Kasumi-1 (cell line): ENCODE measurements around the gene LCP1.

Experiments used
- DNase-seq, 2 experiments: peaks; one replicate each; lab custom pipeline; 2025; lab: John Stamatoyannopoulos, UW

The LCP1 gene

DNA sequence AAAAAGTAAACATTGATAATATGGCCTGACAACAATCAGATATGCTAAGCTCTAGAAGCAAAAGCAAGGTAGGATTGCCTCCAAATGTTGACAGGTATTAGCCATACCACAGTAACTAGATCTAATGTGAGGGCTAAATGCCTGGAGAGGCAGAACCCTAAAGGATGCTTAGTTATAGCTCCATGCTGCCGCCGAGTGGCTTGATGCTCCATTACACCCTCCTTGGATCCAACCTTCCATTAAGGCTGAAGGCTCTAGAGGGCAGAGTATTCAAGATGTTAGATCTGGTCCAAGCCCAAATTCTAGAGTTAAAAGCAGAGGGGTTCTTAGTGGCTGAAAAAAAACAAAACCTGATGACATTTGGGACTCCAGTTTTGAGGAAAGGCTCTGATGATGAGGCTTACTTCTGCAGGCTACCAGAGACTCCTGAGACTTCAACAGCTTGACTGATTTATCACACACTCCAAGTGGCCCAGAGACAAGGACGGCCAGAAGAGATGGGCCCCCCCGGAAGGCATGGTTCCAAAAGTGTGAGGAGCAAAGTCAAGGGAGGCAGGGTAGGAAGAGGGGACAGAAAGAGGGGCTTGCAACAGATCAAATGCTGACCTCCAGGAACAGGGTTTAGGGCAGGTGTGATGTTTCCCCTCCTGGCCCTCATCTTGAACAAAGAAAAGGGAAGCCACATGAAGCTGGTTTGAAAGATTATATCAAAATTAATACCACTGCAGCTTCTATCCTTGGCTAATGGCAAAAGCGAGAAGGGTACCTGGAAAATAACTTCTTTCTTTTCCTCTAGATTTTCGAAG is 55.2 kb downstream of the LCP1 start:
- DNase-seq, result peak; percentile 89 to 90

DNA sequence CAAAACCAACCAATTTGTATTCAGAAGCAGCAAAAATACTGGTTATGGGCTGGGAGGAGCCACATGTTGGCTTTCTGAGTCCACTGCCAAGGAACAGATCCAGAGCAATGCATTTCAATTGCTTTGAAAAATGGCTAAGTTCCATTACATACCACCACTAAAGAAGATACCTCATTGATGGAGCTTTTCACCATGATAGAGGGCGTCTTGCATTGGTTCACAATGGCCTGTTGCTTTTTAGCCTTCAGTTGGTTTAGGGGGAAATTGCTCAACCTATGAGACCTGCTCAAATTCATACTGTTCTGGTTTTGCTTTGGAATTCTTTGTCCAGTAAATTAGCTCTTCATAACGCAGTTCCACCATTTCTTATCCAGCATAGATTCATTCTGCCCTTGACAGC is 55.9 kb downstream of the LCP1 start:
- DNase-seq, result peak in 1 of 2 experiments; percentile 37

DNA sequence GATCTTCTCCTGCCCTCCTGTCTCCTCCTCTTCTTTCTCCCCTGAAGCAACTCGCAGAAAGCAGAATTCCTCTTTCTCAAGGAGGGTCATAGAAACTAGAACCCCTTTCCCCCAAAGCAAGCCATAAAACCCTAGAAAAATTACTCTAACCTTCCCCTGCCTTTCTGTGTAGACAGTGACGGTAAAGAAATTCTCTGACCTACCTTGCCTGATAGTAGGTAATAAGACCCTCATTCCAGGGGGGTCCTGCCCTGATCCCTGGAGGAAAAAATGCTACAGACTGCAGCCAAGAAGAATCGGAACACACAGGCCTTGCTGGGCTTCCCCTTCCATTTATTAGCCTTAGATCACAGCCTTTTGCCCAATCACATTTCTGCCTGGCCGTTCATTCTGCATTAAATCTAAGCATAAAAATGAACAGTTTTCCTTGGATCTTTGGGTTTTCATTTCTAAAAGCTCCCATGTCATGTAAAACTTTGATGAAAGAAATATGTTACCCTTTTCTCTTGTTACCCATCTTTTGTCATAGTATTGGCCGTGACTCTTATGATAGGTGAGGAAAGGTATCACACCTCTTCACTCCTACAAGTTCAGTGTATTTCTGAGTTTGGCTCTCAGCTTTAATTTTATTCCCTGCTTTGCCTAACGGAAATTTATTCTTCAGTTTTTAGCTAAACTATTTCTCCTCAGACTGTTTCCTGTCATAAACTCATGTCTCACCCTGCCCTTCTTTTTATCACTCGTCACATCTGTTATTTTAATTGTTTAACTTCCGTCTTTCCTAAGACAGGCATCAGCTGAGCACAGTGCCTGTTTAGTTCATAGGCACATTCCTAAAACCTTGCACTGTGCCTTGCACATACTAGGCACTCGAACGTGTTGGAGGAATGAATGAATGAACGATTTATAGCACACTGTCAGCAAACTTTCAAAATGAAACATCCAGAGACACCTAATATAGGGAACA is 56.7 kb downstream of the LCP1 start:
- peak; percentile 77 to 87 for DNase-seq

GRCh38 chr13:46124531-46124966 is 57.4 kb downstream of the LCP1 start:
- DNase-seq, result peak; percentile 34 to 39

- DNase-seq, result no peak
Observed at GRCh38 chr13:46122304-46122703, 59.7 kb downstream of the LCP1 start.

DNA sequence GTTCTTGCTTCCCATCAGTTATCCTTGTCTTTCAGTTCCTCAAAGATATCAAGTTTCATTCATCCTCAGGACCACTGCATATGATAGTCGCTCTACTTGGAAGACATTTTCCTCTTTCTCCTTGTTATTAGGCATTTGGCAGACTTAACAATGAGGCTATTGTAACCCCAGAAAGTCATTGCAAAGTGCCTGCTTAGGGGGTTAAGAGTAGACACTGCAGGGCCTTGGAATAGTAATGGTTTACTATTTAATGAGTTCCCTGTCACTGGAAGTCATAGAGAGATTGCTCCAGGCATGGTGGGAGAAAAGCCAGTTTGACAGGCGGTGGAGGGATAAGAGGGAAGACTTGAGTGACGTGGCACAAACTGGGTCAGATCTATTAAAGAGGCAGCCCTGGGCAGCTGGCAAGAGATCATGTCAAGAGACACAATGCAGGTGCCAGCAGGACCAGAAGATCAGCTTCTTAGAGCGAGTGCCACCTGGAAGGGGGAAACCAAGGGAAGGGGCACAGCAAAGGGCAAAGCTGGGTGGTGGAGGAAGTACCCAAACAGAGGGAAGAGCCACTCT is 60.3 kb downstream of the LCP1 start:
- DNase-seq, result no peak

GRCh38 chr13:46121033-46121432 is 60.9 kb downstream of the LCP1 start:
- no peak for DNase-seq

- DNase-seq, result no peak
Observed at GRCh38 chr13:46119883-46120614, 61.9 kb downstream of the LCP1 start.

DNA sequence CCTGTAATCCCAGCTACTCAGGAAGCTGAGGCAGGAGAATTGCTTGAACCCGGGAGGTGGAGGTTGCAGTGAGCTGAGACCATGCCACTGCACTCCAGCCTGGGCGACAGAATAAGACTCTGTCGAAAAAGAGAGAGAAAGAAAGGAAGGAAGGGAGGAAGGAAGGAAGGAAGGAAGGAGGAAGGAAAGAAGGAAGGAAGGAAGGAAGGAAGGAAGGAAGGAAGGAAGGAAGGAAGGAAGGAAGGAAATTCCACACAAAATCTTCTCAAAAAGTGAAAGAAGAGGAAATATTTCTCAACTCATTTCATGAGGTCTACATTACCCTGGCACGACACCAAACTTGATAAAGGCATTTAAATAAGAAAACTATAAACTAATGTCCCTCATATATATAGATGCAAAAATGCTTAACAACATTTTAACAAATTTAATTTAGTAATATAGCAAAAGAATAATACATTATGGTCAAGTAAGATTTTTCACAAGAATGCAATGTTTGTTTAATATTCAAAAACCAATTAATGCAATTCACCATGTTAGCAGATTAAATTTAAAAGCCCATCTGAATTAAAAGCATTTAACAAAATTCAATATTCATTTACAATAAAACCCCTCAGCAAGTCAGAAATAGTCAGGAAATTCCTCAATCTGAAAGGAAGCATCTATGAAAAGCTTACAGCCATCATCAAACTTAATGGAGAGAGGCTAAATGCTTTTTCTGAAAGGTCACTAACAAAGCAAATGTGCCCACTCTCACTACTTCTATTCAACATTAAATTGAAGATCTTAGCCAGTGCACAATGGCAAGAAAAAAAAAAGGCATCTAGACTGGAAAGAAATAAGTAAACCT is 65.1 kb downstream of the LCP1 start:
- no peak for DNase-seq

DNA sequence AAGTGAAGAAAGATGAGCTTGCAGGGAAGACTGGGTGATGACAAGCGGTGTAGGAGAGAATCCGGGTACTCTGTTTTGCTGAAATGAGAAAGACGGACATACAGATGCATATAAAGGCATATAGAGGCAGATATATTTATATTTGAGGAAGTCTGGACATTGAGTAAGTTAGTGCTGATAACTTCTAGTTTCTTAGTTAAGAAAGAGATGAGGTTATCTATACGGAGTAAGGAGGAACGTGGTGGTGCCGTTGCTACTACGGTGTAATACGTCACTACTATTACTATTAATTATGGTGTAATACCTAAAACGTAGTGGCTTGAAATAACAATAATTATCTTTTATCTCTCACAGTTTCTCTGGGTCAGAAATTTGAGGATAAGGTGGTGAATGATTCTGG is 67.4 kb downstream of the LCP1 start:
- no peak for DNase-seq

GRCh38 chr13:46113596-46113995 is 68.4 kb downstream of the LCP1 start:
- peak; percentile 17 to 20 for DNase-seq

DNA sequence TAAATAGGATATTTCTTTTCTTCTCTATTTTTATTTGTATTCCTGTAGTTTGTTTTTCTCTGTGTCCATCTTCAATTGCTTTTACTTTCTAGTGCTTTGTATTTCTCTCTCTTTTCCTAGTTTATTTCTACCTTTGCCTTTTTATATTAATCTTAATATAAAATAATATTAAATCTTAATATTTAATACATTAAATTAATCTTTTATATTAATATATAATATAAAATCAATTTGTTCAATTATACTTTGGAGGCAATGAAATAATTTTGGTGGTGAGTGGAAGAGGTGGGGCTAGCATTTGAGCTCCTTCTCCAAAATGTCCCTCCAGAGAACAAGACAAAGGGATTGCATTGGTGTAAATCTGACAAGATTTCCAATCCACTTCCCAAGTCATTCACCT is 70.8 kb downstream of the LCP1 start:
- no peak for DNase-seq

DNA sequence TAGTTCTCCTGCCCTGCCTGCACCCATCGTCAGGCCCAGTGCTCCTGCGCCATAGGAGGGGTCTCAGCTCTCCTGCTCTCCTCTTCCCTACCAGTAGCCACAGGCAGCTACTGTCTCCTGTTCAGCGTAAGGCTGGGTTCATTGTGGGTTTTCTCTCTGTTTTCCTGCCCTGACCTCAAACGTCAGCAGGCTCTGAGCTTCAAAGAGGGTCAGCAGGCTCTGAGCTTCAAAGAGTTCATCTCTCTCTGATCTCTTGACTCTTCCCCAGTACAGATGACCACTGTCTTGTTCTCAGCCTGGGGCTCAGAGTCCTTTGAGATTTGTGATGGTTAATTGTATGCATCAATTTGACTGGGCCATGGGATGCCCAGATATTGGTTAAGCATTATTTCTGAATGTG is 72.5 kb downstream of the LCP1 start:
- DNase-seq, result no peak

- no peak for DNase-seq
Observed at GRCh38 chr13:46106839-46107371, 75.1 kb downstream of the LCP1 start.

- DNase-seq, result no peak
Observed at GRCh38 chr13:46104868-46105267, 77.1 kb downstream of the LCP1 start, which contains the start of gene CPB2. Gene CPB2 (minus strand): TSS chr13:46105033. CDS start chr13:46105009, 24 bp downstream.

DNA sequence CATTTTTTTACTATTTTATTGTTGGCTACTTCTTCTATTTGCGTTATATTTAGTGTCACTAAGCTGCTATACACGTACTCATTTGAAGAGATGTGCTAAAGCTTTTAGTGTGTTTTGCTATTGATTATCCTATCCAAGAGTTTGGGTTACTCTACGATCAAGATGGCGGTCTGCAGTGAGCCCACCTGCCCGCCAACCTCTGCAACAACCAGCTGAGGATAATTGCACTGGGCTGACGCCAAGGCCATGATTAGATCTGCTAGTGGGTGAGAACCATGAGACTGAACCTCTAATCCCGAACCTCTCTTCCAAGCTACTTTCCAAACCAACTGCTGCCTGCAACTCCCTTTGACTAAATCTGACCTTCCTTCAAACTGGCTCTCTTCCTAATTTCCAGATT is 78.9 kb downstream of the LCP1 start:
- no peak for DNase-seq

DNA sequence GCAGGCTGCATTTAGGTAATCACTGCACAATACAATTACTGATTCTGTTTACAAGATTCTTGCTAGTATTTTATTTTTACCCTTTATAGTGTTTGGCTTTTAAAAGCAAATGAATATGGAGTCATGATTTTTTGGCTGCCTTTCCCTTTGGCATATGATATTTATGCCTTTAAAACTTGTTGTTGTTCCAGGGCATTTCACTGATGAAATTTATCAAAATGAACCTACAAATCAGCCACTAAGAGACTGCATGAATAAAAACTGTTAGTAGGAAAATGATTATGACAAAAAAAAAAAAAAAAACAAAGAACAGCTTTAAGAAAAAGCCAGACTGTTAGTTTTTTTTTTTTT is 79.7 kb downstream of the LCP1 start:
- DNase-seq, result no peak

DNA sequence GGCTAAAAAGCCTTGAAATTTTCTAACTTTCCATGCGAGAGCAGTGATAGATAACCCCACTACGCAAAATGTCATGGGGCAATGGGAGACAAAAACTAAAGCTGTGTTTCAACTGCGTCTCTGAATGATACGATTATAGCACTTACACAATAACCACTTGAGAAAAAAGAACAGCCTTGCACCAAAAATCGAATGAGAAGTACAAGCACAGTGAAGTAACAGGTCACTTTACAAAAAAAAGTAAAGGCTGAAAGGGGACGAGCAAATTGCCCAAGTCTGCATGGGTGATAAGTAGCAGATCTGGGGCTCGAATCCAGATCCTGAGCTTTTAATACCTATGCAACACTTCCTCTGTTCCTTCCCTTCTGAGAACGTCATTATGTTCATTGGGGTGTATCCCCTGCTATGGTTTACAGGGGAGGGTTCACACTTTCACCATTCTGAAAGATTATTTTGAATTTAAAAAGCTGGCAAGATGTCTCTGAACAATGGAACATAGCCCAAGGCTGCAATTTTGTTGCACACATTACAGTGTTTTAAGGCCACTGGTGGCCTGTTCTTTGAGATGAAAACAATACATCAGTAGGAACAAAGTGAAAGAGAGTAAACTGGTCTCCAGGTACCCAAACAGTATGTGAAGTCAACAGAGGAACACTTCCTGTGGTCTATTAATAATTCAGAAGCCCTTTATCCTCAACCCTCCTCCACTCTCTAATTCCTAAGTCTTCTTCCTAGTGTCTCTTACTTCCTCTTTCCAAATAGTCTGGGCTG is 80.3 kb downstream of the LCP1 start:
- DNase-seq, result peak; percentile 57 to 63

DNA sequence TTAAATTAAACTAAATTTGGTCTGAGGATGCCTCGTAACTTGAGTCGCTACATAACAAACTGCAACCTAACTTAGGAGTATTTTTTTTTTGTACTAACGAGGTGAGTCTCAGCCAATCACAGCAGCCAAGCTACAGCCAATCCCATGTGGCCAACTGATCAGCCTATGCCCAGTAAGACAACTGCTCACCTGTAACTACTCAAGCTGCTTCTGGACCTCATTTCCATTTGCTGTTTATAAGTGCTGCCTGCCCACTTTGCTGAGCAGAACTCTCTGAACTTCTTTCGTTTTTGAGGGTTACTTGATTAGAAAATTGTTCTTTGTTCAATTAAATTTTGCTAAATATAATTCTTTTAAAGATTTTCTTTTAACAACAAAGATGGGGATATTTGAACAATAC is 81.0 kb downstream of the LCP1 start:
- DNase-seq, result no peak
